ENCODE measurements around the gene DISP2.

Gene DISP2

GRCh38 chr15:40425681-40426080 is 67.7 kb downstream of the DISP2 start:
- H3K4me1 ChIP-seq (ENCODE audit: insufficient read depth, low read length): peaks cover 3% of the 10 kb centered on the region; the same call in 1 of the 2 replicates
- no peak overlapping the region for H3K9ac ChIP-seq (ENCODE audit: low read depth, low read length)
- no peaks in the 10 kb centered on the region for H3K9me3 ChIP-seq (ENCODE audit: insufficient read depth, low read depth, low read length)
- H3K4me3 ChIP-seq (ENCODE audit: low read length): no peak overlapping the region
- no peaks in the 10 kb centered on the region for H3K36me3 ChIP-seq (ENCODE audit: insufficient read depth, low read depth, low read length)
- H3K27me3 ChIP-seq (ENCODE audit: insufficient read depth, low read length): peaks cover 20% of the 10 kb centered on the region
- no peak overlapping the region for H3K27ac ChIP-seq (ENCODE audit: low read length)

- no peaks in the 10 kb centered on the region for H3K36me3 ChIP-seq (ENCODE audit: insufficient read depth, low read depth, low read length)
- peaks cover 8% of the 10 kb centered on the region for H3K27me3 ChIP-seq (ENCODE audit: insufficient read depth, low read length)
- H3K27ac ChIP-seq (ENCODE audit: low read length): no peak overlapping the region
- no peak overlapping the region for H3K9ac ChIP-seq (ENCODE audit: low read depth, low read length)
- no peaks in the 10 kb centered on the region for H3K9me3 ChIP-seq (ENCODE audit: insufficient read depth, low read depth, low read length)
- H3K4me3 ChIP-seq (ENCODE audit: low read length): no peak overlapping the region
- H3K4me1 ChIP-seq (ENCODE audit: insufficient read depth, low read length): peaks cover 3% of the 10 kb centered on the region; the same call in 1 of the 2 replicates
These were observed 69.2 kb downstream of the DISP2 start for GRCh38 chr15:40427188-40427587.

GRCh38 chr15:40428185-40428584 is 70.2 kb downstream of the DISP2 start:
- H3K9ac ChIP-seq (ENCODE audit: low read depth, low read length): no peak overlapping the region
- H3K36me3 ChIP-seq (ENCODE audit: insufficient read depth, low read depth, low read length): no peaks in the 10 kb centered on the region
- no peak overlapping the region for H3K4me3 ChIP-seq (ENCODE audit: low read length)
- no peaks in the 10 kb centered on the region for H3K9me3 ChIP-seq (ENCODE audit: insufficient read depth, low read depth, low read length)
- peaks cover 3% of the 10 kb centered on the region; the same call in 1 of the 2 replicates for H3K4me1 ChIP-seq (ENCODE audit: insufficient read depth, low read length)
- peaks cover 18% of the 10 kb centered on the region for H3K27me3 ChIP-seq (ENCODE audit: insufficient read depth, low read length)
- no peak overlapping the region for H3K27ac ChIP-seq (ENCODE audit: low read length)
